ENCODE data around the gene SERPINA1. TPM values are rescaled to one million over a fixed set of nuclear protein-coding genes. Genes with fewer than 3 reads are reported as not detected.

Gene SERPINA1
- total and polyA plus RNA-seq, 4 donors, result 120 to 1,798 (median 1,122) TPM

- no peaks in the 10 kb centered on the region for H3K9me3 ChIP-seq (ENCODE audit: control insufficient read depth in 4 of 4, insufficient read depth in 3 of 4, low read length in 3 of 4)
- H3K36me3 ChIP-seq (ENCODE audit: control insufficient read depth in 4 of 4, insufficient read depth in 4 of 4, low read length in 4 of 4), result peaks cover 0 to 3% (median 0%) of the 10 kb centered on the region in 4 donors
- 75 to 80% methylated on average over 14 of the region's 14 CpGs for WGBS, 2 donors
- H3K27ac ChIP-seq (ENCODE audit: low read depth in 1 of 2, low read length in 1 of 2), result peak overlapping the region in 1 of 2 donors; percentile 8
- peaks cover 0 to 3% (median 0%) of the 10 kb centered on the region in 3 donors for H3K27me3 ChIP-seq (ENCODE audit: control insufficient read depth in 3 of 3, insufficient read depth in 3 of 3, low read length in 2 of 3)
- ATAC-seq (ENCODE audit: insufficient read depth, low FRiP score), result no peak
- peak in 1 of 3 donors; percentile 5 for DNase-seq
- H3K4me3 ChIP-seq, result no peak overlapping the region
- TF ChIP-seq, protein P1, sequence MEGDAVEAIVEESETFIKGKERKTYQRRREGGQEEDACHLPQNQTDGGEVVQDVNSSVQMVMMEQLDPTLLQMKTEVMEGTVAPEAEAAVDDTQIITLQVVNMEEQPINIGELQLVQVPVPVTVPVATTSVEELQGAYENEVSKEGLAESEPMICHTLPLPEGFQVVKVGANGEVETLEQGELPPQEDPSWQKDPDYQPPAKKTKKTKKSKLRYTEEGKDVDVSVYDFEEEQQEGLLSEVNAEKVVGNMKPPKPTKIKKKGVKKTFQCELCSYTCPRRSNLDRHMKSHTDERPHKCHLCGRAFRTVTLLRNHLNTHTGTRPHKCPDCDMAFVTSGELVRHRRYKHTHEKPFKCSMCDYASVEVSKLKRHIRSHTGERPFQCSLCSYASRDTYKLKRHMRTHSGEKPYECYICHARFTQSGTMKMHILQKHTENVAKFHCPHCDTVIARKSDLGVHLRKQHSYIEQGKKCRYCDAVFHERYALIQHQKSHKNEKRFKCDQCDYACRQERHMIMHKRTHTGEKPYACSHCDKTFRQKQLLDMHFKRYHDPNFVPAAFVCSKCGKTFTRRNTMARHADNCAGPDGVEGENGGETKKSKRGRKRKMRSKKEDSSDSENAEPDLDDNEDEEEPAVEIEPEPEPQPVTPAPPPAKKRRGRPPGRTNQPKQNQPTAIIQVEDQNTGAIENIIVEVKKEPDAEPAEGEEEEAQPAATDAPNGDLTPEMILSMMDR (IDR thresholded peaks at IDR 0.05; ENCODE audit: control extremely low read depth, extremely low read depth), result no peak
- H3K4me1 ChIP-seq (ENCODE audit: control insufficient read depth in 5 of 5, insufficient read depth in 5 of 5, low read length in 5 of 5), result peaks cover 0 to 8% (median 0%) of the 10 kb centered on the region in 5 donors
- no peak overlapping the region for H3K9ac ChIP-seq (ENCODE audit: insufficient read depth in 1 of 2, low read length in 2 of 2)
These were observed 2.0 kb downstream of the SERPINA1 start for GRCh38 chr14:94386085-94387031.

GRCh38 chr14:94385553-94386057, 2.8 kb downstream of the SERPINA1 start:
- WGBS, 2 donors, result 85 to 90% methylated on average over 3 of the region's 3 CpGs
- ATAC-seq (ENCODE audit: insufficient read depth, low FRiP score) (no peak), DNase-seq (peak in 1 of 3 donors; percentile 4)
- TF ChIP-seq, protein P1 (IDR thresholded peaks at IDR 0.05; ENCODE audit: control extremely low read depth, extremely low read depth), result no peak
- no peak overlapping the region for H3K4me3 ChIP-seq
- H3K4me1 ChIP-seq (ENCODE audit: control insufficient read depth in 5 of 5, insufficient read depth in 5 of 5, low read length in 5 of 5), result peaks cover 0 to 7% (median 0%) of the 10 kb centered on the region in 5 donors
- H3K36me3 ChIP-seq (ENCODE audit: control insufficient read depth in 4 of 4, insufficient read depth in 4 of 4, low read length in 4 of 4), result peaks cover 0 to 4% (median 0%) of the 10 kb centered on the region in 4 donors
- no peak overlapping the region for H3K9ac ChIP-seq (ENCODE audit: insufficient read depth in 1 of 2, low read length in 2 of 2)
- peak overlapping the region in 1 of 2 donors; percentile 8 for H3K27ac ChIP-seq (ENCODE audit: low read depth in 1 of 2, low read length in 1 of 2)
- H3K9me3 ChIP-seq (ENCODE audit: control insufficient read depth in 4 of 4, insufficient read depth in 3 of 4, low read length in 3 of 4), result no peaks in the 10 kb centered on the region
- H3K27me3 ChIP-seq (ENCODE audit: control insufficient read depth in 3 of 3, insufficient read depth in 3 of 3, low read length in 2 of 3), result peaks cover 0 to 3% (median 0%) of the 10 kb centered on the region in 3 donors

DNA sequence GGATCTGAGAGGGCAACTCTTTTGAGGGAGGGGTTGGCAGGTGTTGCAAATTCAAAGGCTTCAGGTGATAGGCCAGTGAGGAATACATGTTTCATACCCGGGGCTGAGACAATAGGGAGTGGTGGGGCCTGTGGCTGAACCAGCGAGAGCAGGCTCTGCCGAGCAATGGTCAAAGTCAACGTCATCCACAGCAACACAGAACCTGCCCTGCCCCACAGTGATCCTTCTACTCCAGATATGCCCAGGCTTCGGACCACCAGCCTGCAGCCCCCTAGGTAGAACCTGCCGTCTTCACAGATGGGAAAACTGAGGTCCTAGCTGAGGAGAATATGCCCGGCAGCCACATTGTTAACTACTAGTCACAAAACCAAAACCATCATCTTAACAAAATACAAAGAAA, 4.1 kb downstream of the SERPINA1 start:
- peaks cover 0 to 5% (median 0%) of the 10 kb centered on the region in 4 donors for H3K36me3 ChIP-seq (ENCODE audit: control insufficient read depth in 4 of 4, insufficient read depth in 4 of 4, low read length in 4 of 4)
- DNase-seq (no peak), ATAC-seq (ENCODE audit: insufficient read depth, low FRiP score) (no peak)
- peaks cover 0 to 7% (median 0%) of the 10 kb centered on the region in 5 donors for H3K4me1 ChIP-seq (ENCODE audit: control insufficient read depth in 5 of 5, insufficient read depth in 5 of 5, low read length in 5 of 5)
- H3K4me3 ChIP-seq, result no peak overlapping the region
- peak overlapping the region in 1 of 2 donors; percentile 8 for H3K27ac ChIP-seq (ENCODE audit: low read depth in 1 of 2, low read length in 1 of 2)
- 93 to 99% methylated on average over 7 of the region's 7 CpGs for WGBS, 2 donors
- H3K9me3 ChIP-seq (ENCODE audit: control insufficient read depth in 4 of 4, insufficient read depth in 3 of 4, low read length in 3 of 4), result no peaks in the 10 kb centered on the region
- H3K9ac ChIP-seq (ENCODE audit: insufficient read depth in 1 of 2, low read length in 2 of 2), result no peak overlapping the region
- H3K27me3 ChIP-seq (ENCODE audit: control insufficient read depth in 3 of 3, insufficient read depth in 3 of 3, low read length in 2 of 3), result peaks cover 0 to 3% (median 0%) of the 10 kb centered on the region in 3 donors
- TF ChIP-seq, protein P1 (IDR thresholded peaks at IDR 0.05; ENCODE audit: control extremely low read depth, extremely low read depth), result no peak
